CD4-positive, alpha-beta T cell treated with Interleukin-17A for 4 hours (primary cell): Measurements from ENCODE around the gene SEC63.

Source experiments
- DNase-seq: peaks from one replicate; pipeline ENCODE4 v3.0.0-alpha.2; 2020; ENCODE audit warnings: mixed read lengths

SEC63 gene

GRCh38 chr6:107853230-107853629 is 104.8 kb downstream of the SEC63 start:
- DNase-seq, result no peak

- no peak for DNase-seq
These were observed 108.7 kb downstream of the SEC63 start for GRCh38 chr6:107849325-107849724.

- DNase-seq, result peak; percentile 87
These were observed 109.9 kb downstream of the SEC63 start for GRCh38 chr6:107847844-107848802.

- DNase-seq, result no peak
These were observed 111.7 kb downstream of the SEC63 start for GRCh38 chr6:107846262-107846795.

- DNase-seq, result no peak
These were observed 112.2 kb downstream of the SEC63 start for GRCh38 chr6:107845777-107846176.

GRCh38 chr6:107843400-107843799 is 114.6 kb downstream of the SEC63 start:
- peak; percentile 55 for DNase-seq

- no peak for DNase-seq
These were observed 116.7 kb downstream of the SEC63 start for GRCh38 chr6:107841275-107841670.

GRCh38 chr6:107840636-107841274 is 117.3 kb downstream of the SEC63 start:
- no peak for DNase-seq

GRCh38 chr6:107833136-107833535 is 124.9 kb downstream of the SEC63 start:
- no peak for DNase-seq

- DNase-seq, result no peak
These were observed 125.6 kb downstream of the SEC63 start for GRCh38 chr6:107832151-107833056.

GRCh38 chr6:107830060-107830459 is 127.9 kb downstream of the SEC63 start:
- DNase-seq, result no peak

GRCh38 chr6:107827541-107827940 is 130.5 kb downstream of the SEC63 start:
- no peak for DNase-seq

- DNase-seq, result peak; percentile 66
These were observed 134.9 kb downstream of the SEC63 start for GRCh38 chr6:107823047-107823557.

- DNase-seq, result peak; percentile 76
These were observed 135.6 kb downstream of the SEC63 start for GRCh38 chr6:107822176-107823046.

- DNase-seq, result peak; percentile 25
These were observed 136.4 kb downstream of the SEC63 start for GRCh38 chr6:107821591-107821990.

- DNase-seq, result peak; percentile 70
These were observed 137.4 kb downstream of the SEC63 start for GRCh38 chr6:107820338-107821261.

- peak; percentile 79 for DNase-seq
These were observed 138.1 kb downstream of the SEC63 start for GRCh38 chr6:107819964-107820337.

GRCh38 chr6:107819217-107819616 is 138.8 kb downstream of the SEC63 start:
- peak; percentile 74 for DNase-seq

GRCh38 chr6:107818272-107818671 is 139.7 kb downstream of the SEC63 start:
- no peak for DNase-seq

- DNase-seq, result no peak
These were observed 140.2 kb downstream of the SEC63 start for GRCh38 chr6:107817784-107818183.
